HCT116 (cell line): ENCODE measurements around the gene CDH23. TPM values are rescaled to one million over a fixed set of nuclear protein-coding genes. Genes with fewer than 3 reads are reported as not detected.

Experiments used
- ATAC-seq: fragments of 200-7000 bp; cut with Tn5 transposase; 2 replicates; pipeline ENCODE4 v1.9.1; 2020; ENCODE audit warnings: mild to moderate bottlenecking, moderate library complexity
- BruUV-seq: library from RNA; stranded (reverse); fragments of 400-500 nt; replicated peaks from 2 replicates; lab custom pipeline; 2021; lab: Mats Ljungman, UMichigan
- CTCF ChIA-PET: fragments of 300-600 bp; sonication (Branson Sonifier 250); formaldehyde crosslinking; loops from one replicate; lab custom pipeline; 2021; ENCODE audit warnings: antibody characterized with exemption; lab: Charles Lee
- POLR2A ChIA-PET: fragments of 300-600, 350-600 bp; sonication (Branson Sonifier 250); formaldehyde crosslinking; loops from one replicate; lab custom pipeline; 2021; ENCODE audit warnings: antibody characterized with exemption; lab: Charles Lee
- RAD21 ChIA-PET, 2 experiments: fragments of 300-600 bp; sonication (Branson Sonifier 250); formaldehyde crosslinking; loops; one replicate each; lab custom pipeline; 2023; ENCODE audit warnings: low total read pairs in 2 of 2; ENCODE audit not compliant: uncharacterized antibody in 2 of 2, unreplicated experiment in 2 of 2, low non-redundant PET in 1 of 2; lab: Charles Lee
- DNase-seq: peaks from one replicate; pipeline ENCODE4 v3.0.0-alpha.2; 2010; ENCODE audit warnings: low read depth, low spot score
- H2AFZ ChIP-seq: fragments of 200-600 bp; shearing (Covaris generic), sonication (generic); 2 replicates; pipeline ENCODE4 v1.6.1; 2017; ENCODE audit warnings: low read depth, mixed run types, mixed read lengths, antibody characterized with exemption, low read length; ENCODE audit not compliant: poor library complexity, severe bottlenecking
- H3K27ac ChIP-seq: 2 replicates; pipeline ENCODE4 v1.5.1; 2012; ENCODE audit warnings: low read depth, low read length
- H3K27me3 ChIP-seq: fragments of 200-600 bp; sonication (generic); 2 replicates; pipeline ENCODE4 v1.6.1; 2016; ENCODE audit warnings: mixed run types, low read length, mixed read lengths; ENCODE audit not compliant: insufficient read depth
- H3K36me3 ChIP-seq, 2 experiments: fragments of 200-500 bp in 1 of 2; fragments of 200-600 bp in 1 of 2; sonication (Bioruptor generic) in 1 of 2; sonication (generic) in 1 of 2; 2 replicates each; pipeline versions ENCODE4 v1.5.1 to v1.6.1; 2014 to 2016; ENCODE audit warnings: low read length in 2 of 2, inconsistent platforms in 1 of 2, mixed read lengths in 1 of 2, mixed run types in 1 of 2; ENCODE audit not compliant: insufficient read depth in 2 of 2, control insufficient read depth in 1 of 2
- H3K4me1 ChIP-seq, 2 experiments: fragments of 200-600 bp in 1 of 2; sonication (generic) in 1 of 2; 2 replicates each; pipeline versions ENCODE4 v1.5.1 to v1.6.1; 2012 to 2017; ENCODE audit warnings: low read length in 2 of 2, inconsistent platforms in 1 of 2, mild to moderate bottlenecking in 1 of 2, mixed read lengths in 1 of 2, mixed run types in 1 of 2, moderate library complexity in 1 of 2; ENCODE audit not compliant: insufficient read depth in 2 of 2, control insufficient read depth in 1 of 2
- H3K4me2 ChIP-seq: fragments of 200-600 bp; sonication (generic); 2 replicates; pipeline ENCODE4 v1.6.1; 2017; ENCODE audit warnings: mixed run types, low read length, mixed read lengths
- H3K4me3 ChIP-seq, 2 experiments: fragments of 200-600 bp in 1 of 2; sonication (generic) in 1 of 2; replicated peaks in 1 of 2; 2 replicates each; pipeline ENCODE4 v1.5.1; 2011 to 2016; ENCODE audit warnings: low read length in 2 of 2, control low read depth in 1 of 2, low read depth in 1 of 2, mild to moderate bottlenecking in 1 of 2, mixed read lengths in 1 of 2, mixed run types in 1 of 2
- H3K79me2 ChIP-seq: fragments of 200-600 bp; sonication (generic); 2 replicates; pipeline ENCODE4 v1.6.1; 2017; ENCODE audit warnings: mild to moderate bottlenecking, mixed run types, low read length, moderate library complexity, mixed read lengths; ENCODE audit not compliant: insufficient read depth
- H3K9ac ChIP-seq: fragments of 200-600 bp; sonication (generic); 2 replicates; pipeline ENCODE4 v1.6.1; 2016; ENCODE audit warnings: low read length, mixed read lengths
- H3K9me2 ChIP-seq: fragments of 200-600 bp; sonication (generic), shearing (Covaris generic); 2 replicates; pipeline ENCODE4 v1.6.1; 2017; ENCODE audit warnings: mixed run types, mild to moderate bottlenecking, moderate library complexity; ENCODE audit not compliant: insufficient read depth
- H3K9me3 ChIP-seq, 2 experiments: fragments of 200-500 bp in 1 of 2; fragments of 200-600 bp in 1 of 2; sonication (Bioruptor generic) in 1 of 2; sonication (generic) in 1 of 2; 2 replicates each; pipeline ENCODE4 v1.6.1; 2014 to 2017; ENCODE audit warnings: low read length in 2 of 2, mixed read lengths in 2 of 2, inconsistent platforms in 1 of 2, low read depth in 1 of 2, mild to moderate bottlenecking in 1 of 2, mixed run types in 1 of 2, moderate library complexity in 1 of 2; ENCODE audit not compliant: control insufficient read depth in 1 of 2, insufficient read depth in 1 of 2
- H4K20me1 ChIP-seq: fragments of 200-600 bp; sonication (generic), shearing (Covaris generic); 2 replicates; pipeline ENCODE4 v1.6.1; 2017; ENCODE audit warnings: mixed run types, mild to moderate bottlenecking, moderate library complexity; ENCODE audit not compliant: insufficient read depth
- CTCF ChIP-seq, 3 experiments: fragments of 200-600 bp in 1 of 3; sonication (generic) in 1 of 3; IDR thresholded peaks in 2 of 3; conservative IDR thresholded peaks in 1 of 3; 2 replicates each; pipeline ENCODE4 v1.5.1; 2012 to 2017; ENCODE audit warnings: low read depth in 2 of 3, low read length in 2 of 3, antibody characterized with exemption in 1 of 3, borderline replicate concordance in 1 of 3, control low read depth in 1 of 3, mild to moderate bottlenecking in 1 of 3, mixed read lengths in 1 of 3, mixed run types in 1 of 3, moderate library complexity in 1 of 3; ENCODE audit not compliant: insufficient read depth in 1 of 3
- EZH2phosphoT487 ChIP-seq: fragments of 200-600 bp; IDR thresholded peaks from 2 replicates; pipeline ENCODE4 v1.6.1; 2018; ENCODE audit warnings: antibody characterized with exemption, borderline replicate concordance
- MAX ChIP-seq: IDR thresholded peaks from 2 replicates; pipeline ENCODE4 v1.6.1; 2012
- RAD21 ChIP-seq: IDR thresholded peaks from 2 replicates; pipeline ENCODE4 v1.6.1; 2012; ENCODE audit warnings: low read depth, mild to moderate bottlenecking
- REST ChIP-seq: IDR thresholded peaks from 2 replicates; pipeline ENCODE4 v1.6.1; 2012; ENCODE audit warnings: low read depth
- SP1 ChIP-seq: IDR thresholded peaks from 2 replicates; pipeline ENCODE4 v1.6.1; 2012; ENCODE audit warnings: low read depth
- ZBTB33 ChIP-seq: IDR thresholded peaks from 2 replicates; pipeline ENCODE4 v1.6.1; 2011; ENCODE audit warnings: mild to moderate bottlenecking, low read length, moderate library complexity; ENCODE audit not compliant: insufficient replicate concordance; ENCODE audit errors: extremely low read depth
- ZFX ChIP-seq: fragments of 450-650 bp; IDR thresholded peaks from 2 replicates; pipeline ENCODE4 v1.6.1; 2017
- ZNF274 ChIP-seq: fragments of 200-500 bp; sonication (Bioruptor generic); IDR thresholded peaks from 2 replicates; pipeline ENCODE4 v1.6.1; 2014; ENCODE audit warnings: mild to moderate bottlenecking, low read depth, low read length, inconsistent platforms
- intact Hi-C: fragments of 100-400 bp; cut with micrococcal nuclease; formaldehyde crosslinking; loops from 2 replicates; pipeline ENCODE4 v1.10.0; 2022
- total RNA-seq: library from RNA; stranded (reverse); gene quantifications from one replicate; pipeline ENCODE4 v1.2.1, GENCODE V29; 2021; ENCODE audit not compliant: unreplicated experiment

Gene CDH23
- total RNA-seq, 1 experiment from 2014 or later = not detected

GRCh38 chr10:71650397-71650796 is 253.7 kb downstream of the CDH23 start:
- no peak overlapping the region for H3K9ac ChIP-seq
- ChIA-PET POLR2A (no interaction called here), RAD21 (no interaction called here), CTCF (no interaction called here)
- ATAC-seq (no peak), DNase-seq (no peak)
- no peaks in the 10 kb centered on the region for H4K20me1 ChIP-seq
- no peak overlapping the region for H3K27ac ChIP-seq
- no peaks in the 10 kb centered on the region for H3K36me3 ChIP-seq
- H3K9me2 ChIP-seq = no peaks in the 10 kb centered on the region
- no peaks in the 10 kb centered on the region for H3K79me2 ChIP-seq
- H3K9me3 ChIP-seq = no peaks in the 10 kb centered on the region
- TF ChIP-seq SP1 = no peak
- TF ChIP-seq REST = no peak
- no peak for TF ChIP-seq ZFX
- TF ChIP-seq EZH2phosphoT487 = no peak
- no peak for TF ChIP-seq ZBTB33
- TF ChIP-seq CTCF (IDR thresholded peaks at IDR 0.05 in 2 of 3, conservative IDR thresholded peaks at IDR 0.05 in 1 of 3; ENCODE audit: borderline replicate concordance in 1 of 3, insufficient read depth in 1 of 3, low read depth in 2 of 3, low read length in 2 of 3) = no peak
- no peak for TF ChIP-seq MAX
- TF ChIP-seq RAD21 = no peak
- TF ChIP-seq ZNF274 = no peak
- intact Hi-C loops = no loop called here
- no TSS peak for BruUV-seq
- H3K27me3 ChIP-seq = no peaks in the 10 kb centered on the region
- H2AFZ ChIP-seq = no peak overlapping the region
- no peak overlapping the region for H3K4me2 ChIP-seq
- no peak overlapping the region for H3K4me3 ChIP-seq
- peaks cover 8 to 11% of the 10 kb centered on the region in 2 experiments; a peak in 3 of 4 replicates for H3K4me1 ChIP-seq
